ENCODE data around the gene SHLD2. TPM values are rescaled to one million over a fixed set of nuclear protein-coding genes. Genes with fewer than 3 reads are reported as not detected.
A peak's percentile ranks its signal among the peaks of the same experiment; 100 is the strongest.
"Not testable (repeated sequence)": the region's sequence is repeated elsewhere in the genome, so short reads cannot be mapped to it uniquely, and the experiment has no call there.

The SHLD2 gene
- polyA plus RNA-seq (ENCODE audit: insufficient read length), result 52.6 TPM
- long read RNA-seq, donor 1, partial matches to known transcripts, result 0 of 1 reads
- long read RNA-seq, donor 1, other reads (novel, unspliced or antisense), result 0 of 1 reads
- long read RNA-seq, donor 2, partial matches to known transcripts, result 43 of 88 reads
- long read RNA-seq, donor 2, other reads (novel, unspliced or antisense), result 42 of 88 reads
- long read RNA-seq, donor 3, partial matches to known transcripts, result 0 of 2 reads
- long read RNA-seq, donor 3, other reads (novel, unspliced or antisense), result 0 of 2 reads
- long read RNA-seq, donor 4, result 0 reads
- long read RNA-seq, donor 5, partial matches to known transcripts, result 99 of 149 reads
- long read RNA-seq, donor 5, other reads (novel, unspliced or antisense), result 46 of 149 reads
- long read RNA-seq, donor 6, partial matches to known transcripts, result 6 of 20 reads
- long read RNA-seq, donor 6, other reads (novel, unspliced or antisense), result 12 of 20 reads
- long read RNA-seq, donor 7, partial matches to known transcripts, result 6 of 7 reads
- long read RNA-seq, donor 7, other reads (novel, unspliced or antisense), result 0 of 7 reads
- long read RNA-seq, donor 8, result 0 reads

GRCh38 chr10:87094373-87095235, at the start of gene SHLD2, which contains the start of gene GLUD1:
Gene SHLD2, plus strand, starts transcription at chr10:87095206. Its CDS starts 56,149 bp downstream, at chr10:87151355.
Gene GLUD1, minus strand, starts transcription at chr10:87094843. Its CDS starts 74 bp downstream, at chr10:87094769.
- DNase-seq, result peak; percentile 79

- DNase-seq, result no peak
Observed at GRCh38 chr10:87045434-87045938, 49.5 kb upstream of the SHLD2 start.

- no peak for DNase-seq
Observed at GRCh38 chr10:87053111-87053510, 41.9 kb upstream of the SHLD2 start.

- no peak for DNase-seq
Observed at GRCh38 chr10:87053577-87054181, 41.3 kb upstream of the SHLD2 start.

- no peak for DNase-seq
Observed at GRCh38 chr10:87054373-87055295, 40.4 kb upstream of the SHLD2 start.

- no peak for DNase-seq
Observed at GRCh38 chr10:87058171-87058570, 36.8 kb upstream of the SHLD2 start.

- no peak for DNase-seq
Observed at GRCh38 chr10:87059401-87059800, 35.6 kb upstream of the SHLD2 start.

- no peak for DNase-seq
Observed at GRCh38 chr10:87060280-87060928, 34.6 kb upstream of the SHLD2 start.

- DNase-seq, result no peak
Observed at GRCh38 chr10:87064651-87065050, 30.4 kb upstream of the SHLD2 start.

GRCh38 chr10:87066178-87066577, 28.8 kb upstream of the SHLD2 start:
- no peak for DNase-seq

GRCh38 chr10:87066865-87067264, 28.1 kb upstream of the SHLD2 start:
- no peak for DNase-seq

GRCh38 chr10:87068281-87068680, 26.7 kb upstream of the SHLD2 start:
- no peak for DNase-seq

- no peak for DNase-seq
Observed at GRCh38 chr10:87072449-87072848, 22.6 kb upstream of the SHLD2 start.

- DNase-seq, result not testable (repeated sequence)
Observed at GRCh38 chr10:87076421-87076820, 18.6 kb upstream of the SHLD2 start.

GRCh38 chr10:87079106-87079836, 15.7 kb upstream of the SHLD2 start:
- DNase-seq, result no peak

GRCh38 chr10:87080621-87081020, 14.4 kb upstream of the SHLD2 start:
- DNase-seq, result not testable (repeated sequence)

GRCh38 chr10:87081574-87081973, 13.4 kb upstream of the SHLD2 start:
- not testable (repeated sequence) for DNase-seq

- not testable (repeated sequence) for DNase-seq
Observed at GRCh38 chr10:87082219-87082618, 12.8 kb upstream of the SHLD2 start.

GRCh38 chr10:87083576-87084290, 11.3 kb upstream of the SHLD2 start:
- DNase-seq, result not testable (repeated sequence)
